LNCAP (cell line): Measurements from ENCODE around the gene CTDSPL.
A peak's percentile ranks its signal among the peaks of the same experiment; 100 is the strongest.

ENCODE experiments used
- TF ChIP-seq, protein P1 (sequence below): fragments of 450-650 bp; IDR thresholded peaks from 2 replicates; pipeline ENCODE4 v1.5.1; 2017; ENCODE audit warnings: mild to moderate bottlenecking

Gene CTDSPL

DNA sequence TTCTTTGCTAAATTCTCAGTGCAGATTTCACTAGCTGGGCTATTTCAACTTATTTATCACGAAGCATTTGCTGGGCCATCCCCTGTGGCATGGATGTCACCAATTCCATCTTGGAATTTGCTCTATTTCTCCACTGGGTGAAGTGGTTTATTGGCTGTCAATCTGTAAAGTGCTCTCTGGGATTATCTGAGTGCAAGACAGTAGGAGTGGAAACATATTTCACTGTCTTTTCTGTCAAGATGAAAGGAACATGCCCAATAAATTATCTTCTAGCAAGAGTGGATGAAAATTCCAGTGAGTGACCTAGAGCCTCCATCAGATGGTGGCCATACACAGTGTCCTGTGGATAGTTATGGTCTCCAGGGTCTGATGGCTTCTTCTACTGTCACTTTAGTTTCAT lies 25.1 kb upstream of the CTDSPL start:
- TF ChIP-seq, protein P1, sequence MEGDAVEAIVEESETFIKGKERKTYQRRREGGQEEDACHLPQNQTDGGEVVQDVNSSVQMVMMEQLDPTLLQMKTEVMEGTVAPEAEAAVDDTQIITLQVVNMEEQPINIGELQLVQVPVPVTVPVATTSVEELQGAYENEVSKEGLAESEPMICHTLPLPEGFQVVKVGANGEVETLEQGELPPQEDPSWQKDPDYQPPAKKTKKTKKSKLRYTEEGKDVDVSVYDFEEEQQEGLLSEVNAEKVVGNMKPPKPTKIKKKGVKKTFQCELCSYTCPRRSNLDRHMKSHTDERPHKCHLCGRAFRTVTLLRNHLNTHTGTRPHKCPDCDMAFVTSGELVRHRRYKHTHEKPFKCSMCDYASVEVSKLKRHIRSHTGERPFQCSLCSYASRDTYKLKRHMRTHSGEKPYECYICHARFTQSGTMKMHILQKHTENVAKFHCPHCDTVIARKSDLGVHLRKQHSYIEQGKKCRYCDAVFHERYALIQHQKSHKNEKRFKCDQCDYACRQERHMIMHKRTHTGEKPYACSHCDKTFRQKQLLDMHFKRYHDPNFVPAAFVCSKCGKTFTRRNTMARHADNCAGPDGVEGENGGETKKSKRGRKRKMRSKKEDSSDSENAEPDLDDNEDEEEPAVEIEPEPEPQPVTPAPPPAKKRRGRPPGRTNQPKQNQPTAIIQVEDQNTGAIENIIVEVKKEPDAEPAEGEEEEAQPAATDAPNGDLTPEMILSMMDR, result no peak

DNA sequence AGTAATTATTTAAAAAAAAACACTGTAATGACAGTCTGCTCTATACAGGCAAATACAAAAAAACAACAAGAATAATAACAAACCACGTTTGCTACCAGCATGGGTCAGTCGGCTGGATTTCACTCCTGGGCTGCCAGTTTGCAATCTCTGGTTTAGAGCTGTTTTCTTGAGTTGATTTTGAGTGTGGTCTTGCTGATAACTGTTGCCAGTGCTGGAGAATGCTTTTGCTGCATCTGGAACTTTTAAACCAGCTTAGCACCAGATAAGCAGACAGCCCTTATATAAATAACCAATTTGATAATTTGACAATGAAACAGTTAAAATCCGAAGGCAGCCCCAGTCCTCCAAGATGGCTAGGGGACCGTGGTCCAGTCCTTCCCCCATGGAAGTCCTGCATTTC lies 14.0 kb upstream of the CTDSPL start:
- TF ChIP-seq, protein P1, result no peak

DNA sequence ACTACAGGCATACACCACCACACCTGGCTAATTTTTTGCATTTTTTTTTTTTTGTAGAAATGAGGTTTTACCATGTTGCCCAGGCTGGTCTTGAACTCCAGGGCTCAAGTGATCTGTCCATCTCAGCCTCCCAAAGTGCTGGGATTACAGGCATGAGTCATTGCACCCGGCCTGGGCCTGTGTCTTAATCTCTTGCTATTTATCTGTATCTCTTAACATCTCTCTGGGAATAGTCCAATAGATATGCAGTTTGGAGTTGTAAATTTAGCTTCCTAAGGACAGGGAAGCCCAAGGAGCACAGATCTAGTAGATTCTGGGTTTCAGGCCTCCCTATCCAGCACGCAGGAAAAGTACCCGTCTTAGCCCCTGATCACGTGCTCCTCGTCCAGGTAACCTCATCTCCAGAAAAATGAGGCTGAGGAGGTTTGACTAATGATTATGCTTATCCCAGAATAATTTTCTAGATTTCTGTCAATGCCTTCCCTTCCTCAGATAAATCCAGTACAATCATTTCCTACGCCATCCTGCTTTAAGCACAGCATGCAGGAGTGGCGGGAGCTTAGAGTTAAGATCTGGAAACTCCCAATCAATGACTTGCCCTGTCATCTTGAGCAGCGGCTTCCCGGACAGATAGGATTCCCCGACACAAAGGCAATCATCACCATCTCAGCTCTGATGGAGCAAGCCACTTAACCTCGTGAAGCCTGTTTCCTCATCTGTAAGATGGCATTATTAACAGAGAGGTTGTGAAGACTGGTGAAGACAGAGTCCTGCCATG lies 12.3 kb upstream of the CTDSPL start:
- TF ChIP-seq, protein P1, result no peak

DNA sequence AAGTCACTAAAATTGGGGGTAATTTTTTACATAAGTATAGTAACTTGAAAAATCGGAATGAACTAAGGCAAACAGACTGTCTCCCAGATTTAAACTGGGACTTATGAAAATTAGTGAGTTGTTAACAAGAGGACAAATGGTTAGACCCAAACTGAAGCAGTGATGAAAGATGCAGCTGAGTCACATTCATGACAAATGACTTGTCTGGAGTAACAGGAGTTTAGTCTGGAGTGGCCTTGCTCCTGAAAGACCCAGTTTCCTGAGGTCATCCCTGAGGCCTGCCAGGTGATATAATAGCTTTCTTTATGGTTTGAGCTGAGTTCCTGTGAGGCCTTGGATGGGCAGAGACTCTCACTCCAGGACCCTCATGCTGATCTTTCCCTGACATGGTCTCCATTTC lies 9.6 kb upstream of the CTDSPL start:
- TF ChIP-seq, protein P1, result no peak

DNA sequence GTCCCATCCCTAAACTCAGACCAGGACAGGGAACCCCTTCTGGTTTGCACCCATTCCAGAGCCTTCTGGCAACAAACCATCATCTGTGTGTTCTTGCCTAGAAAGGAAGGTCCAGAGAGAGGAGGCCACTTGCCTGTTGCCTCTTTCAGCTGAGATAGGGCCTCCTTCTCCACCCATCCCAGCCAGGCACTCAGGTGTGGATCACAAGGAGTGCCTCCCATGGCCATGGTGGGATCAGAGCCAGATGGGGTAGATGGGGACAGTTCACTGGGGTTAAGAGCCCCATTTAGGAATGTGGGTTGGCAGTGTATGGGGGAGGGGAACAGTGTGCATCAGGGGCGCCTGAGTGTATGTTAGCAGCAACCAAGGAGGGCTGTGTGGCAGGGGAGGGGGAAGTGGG lies 8.9 kb upstream of the CTDSPL start:
- TF ChIP-seq, protein P1, result no peak

DNA sequence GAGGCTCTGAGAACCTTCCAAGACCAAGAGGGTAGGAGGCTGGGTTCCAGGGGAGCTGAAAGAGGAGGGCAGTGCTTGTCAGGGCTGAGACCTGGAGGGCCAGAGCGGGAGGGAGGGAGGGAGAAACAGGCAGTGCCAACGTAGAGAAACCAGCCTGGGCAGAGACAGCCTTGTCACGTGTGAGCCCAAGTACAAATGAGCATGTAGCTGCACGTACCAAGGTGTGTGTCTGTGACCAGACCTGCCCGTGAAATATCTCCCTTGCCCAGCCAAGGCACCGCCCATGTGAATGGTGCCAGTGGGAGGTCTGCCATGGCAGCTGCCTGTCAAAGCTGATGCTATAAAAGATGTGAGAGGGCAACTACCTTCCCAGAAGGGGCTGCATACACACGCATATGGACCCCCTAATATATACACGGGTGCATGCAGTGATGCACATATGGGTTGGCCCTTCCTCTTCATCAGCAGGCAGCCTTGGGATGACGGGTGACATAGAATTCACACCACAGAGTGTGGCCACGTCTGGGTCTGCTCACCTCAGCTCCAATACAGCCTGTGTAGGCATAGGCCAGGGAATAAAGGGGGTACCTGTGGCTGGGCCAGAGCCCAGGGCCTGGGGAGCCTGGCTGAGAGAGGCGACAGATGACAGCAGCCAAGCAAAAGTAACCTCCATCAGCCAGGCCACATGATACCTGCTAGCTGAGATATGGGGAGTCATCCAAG lies 7.8 kb upstream of the CTDSPL start:
- TF ChIP-seq, protein P1, result no peak

DNA sequence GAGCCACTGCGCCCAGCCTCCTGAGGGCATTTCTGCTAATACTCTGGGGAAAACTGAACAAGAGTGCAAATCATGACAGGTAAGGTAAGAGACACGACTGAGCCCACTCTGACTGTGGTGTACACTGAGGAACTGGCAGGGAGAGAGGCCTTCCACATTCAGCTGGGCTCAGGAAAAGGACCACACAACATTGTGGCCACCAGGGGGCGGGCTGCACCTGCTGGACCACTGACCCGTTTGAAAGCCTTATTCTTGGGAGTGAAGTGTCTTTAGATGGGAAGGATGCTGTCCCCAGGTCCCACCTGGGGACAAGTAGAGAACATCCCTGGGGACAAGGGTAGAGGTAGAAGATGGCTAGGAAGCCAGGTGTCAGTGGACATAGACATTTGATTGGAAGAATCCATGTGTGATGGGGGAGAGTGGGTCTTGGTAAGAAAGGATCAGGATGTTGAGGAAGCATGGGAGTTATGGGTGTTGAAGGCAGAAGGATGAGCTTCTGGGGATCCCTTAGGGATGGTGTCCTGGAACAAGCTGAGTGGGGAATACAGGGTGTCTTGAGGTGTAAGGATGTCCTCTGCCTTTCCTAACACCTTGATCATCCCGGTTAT lies 6.2 kb upstream of the CTDSPL start:
- TF ChIP-seq, protein P1, result peak; percentile 91
